Measurements from ENCODE around the gene IL23A. TPM values are rescaled to one million over a fixed set of nuclear protein-coding genes. Genes with fewer than 3 reads are reported as not detected.

Gene IL23A

GRCh38 chr12:56387152-56387736, 48.6 kb downstream of the IL23A start:
- H2BK12ac ChIP-seq (ENCODE audit: low read length), result no peak overlapping the region
- H3K14ac ChIP-seq (ENCODE audit: low read length), result no peak overlapping the region
- H4K8ac ChIP-seq (ENCODE audit: low read depth, low read length), result no peak overlapping the region
- no peak overlapping the region for H3K23ac ChIP-seq (ENCODE audit: low read depth, low read length, poor library complexity)
- H4K91ac ChIP-seq (ENCODE audit: low read depth, low read length, poor library complexity), result no peak overlapping the region
- H3K4me1 ChIP-seq (ENCODE audit: control insufficient read depth in 2 of 2, insufficient read depth in 1 of 2, low read depth in 1 of 2, low read length in 2 of 2), result peaks cover 2 to 5% of the 10 kb centered on the region in 2 donors
- H3K9me3 ChIP-seq (replicated peaks in 1 of 2; ENCODE audit: control insufficient read depth in 2 of 2, insufficient read depth in 1 of 2, low read depth in 1 of 2, low read length in 2 of 2), result no peaks in the 10 kb centered on the region
- no peak overlapping the region for H2BK120ac ChIP-seq (ENCODE audit: low read depth, low read length)
- H3K79me1 ChIP-seq (ENCODE audit: low read depth, low read length), result no peaks in the 10 kb centered on the region
- no peak overlapping the region for H2AK5ac ChIP-seq (ENCODE audit: low read depth, low read length)
- H3K4ac ChIP-seq (ENCODE audit: low read length), result no peak overlapping the region
- no peak overlapping the region for H3K9ac ChIP-seq (ENCODE audit: low read depth, low read length, poor library complexity)
- DNase-seq (ENCODE audit: low spot score), result no peak
- H3K4me3 ChIP-seq (ENCODE audit: low read length in 2 of 2), result no peak overlapping the region
- H2AFZ ChIP-seq (ENCODE audit: low read length), result peak overlapping the region; percentile 86
- no peak overlapping the region for H2BK15ac ChIP-seq (ENCODE audit: low read length)
- no peak overlapping the region for H3K4me2 ChIP-seq (ENCODE audit: insufficient read depth, low read length, poor library complexity, severe bottlenecking)
- H2BK5ac ChIP-seq (ENCODE audit: low read length), result no peak overlapping the region
- no peaks in the 10 kb centered on the region for H3K36me3 ChIP-seq (replicated peaks in 1 of 2; ENCODE audit: control insufficient read depth in 2 of 2, insufficient read depth in 2 of 2, low read length in 2 of 2)
- no peak overlapping the region for H3K27ac ChIP-seq (replicated peaks; ENCODE audit: low read length)
- peaks cover 0 to 4% (median 0%) of the 10 kb centered on the region in 3 experiments for H3K27me3 ChIP-seq (ENCODE audit: control insufficient read depth in 3 of 3, insufficient read depth in 3 of 3, low read depth in 1 of 3, low read length in 3 of 3)
- no CpG with 5 or more reads among the region's 7 CpGs for WGBS, 2 donors (ENCODE audit: extremely low coverage in 2 of 2, insufficient read length in 2 of 2, insufficient replicate concordance in 1 of 2)
- peak overlapping the region; percentile 17 for H3K18ac ChIP-seq (ENCODE audit: low read length)

- H3K4me3 ChIP-seq (ENCODE audit: low read length in 2 of 2), result no peak overlapping the region
- H3K9me3 ChIP-seq (replicated peaks in 1 of 2; ENCODE audit: control insufficient read depth in 2 of 2, insufficient read depth in 1 of 2, low read depth in 1 of 2, low read length in 2 of 2), result no peaks in the 10 kb centered on the region
- H3K9ac ChIP-seq (ENCODE audit: low read depth, low read length, poor library complexity), result no peak overlapping the region
- no peak overlapping the region for H2AK5ac ChIP-seq (ENCODE audit: low read depth, low read length)
- no peak overlapping the region for H2BK12ac ChIP-seq (ENCODE audit: low read length)
- no peak overlapping the region for H2BK5ac ChIP-seq (ENCODE audit: low read length)
- H3K14ac ChIP-seq (ENCODE audit: low read length), result no peak overlapping the region
- H3K27ac ChIP-seq (replicated peaks; ENCODE audit: low read length), result no peak overlapping the region
- H3K4me1 ChIP-seq (ENCODE audit: control insufficient read depth in 2 of 2, insufficient read depth in 1 of 2, low read depth in 1 of 2, low read length in 2 of 2), result peaks cover 2 to 5% of the 10 kb centered on the region in 2 donors
- H3K27me3 ChIP-seq (ENCODE audit: control insufficient read depth in 3 of 3, insufficient read depth in 3 of 3, low read depth in 1 of 3, low read length in 3 of 3), result no peaks in the 10 kb centered on the region
- DNase-seq (ENCODE audit: low spot score), result no peak
- H4K91ac ChIP-seq (ENCODE audit: low read depth, low read length, poor library complexity), result no peak overlapping the region
- no peak overlapping the region for H2BK15ac ChIP-seq (ENCODE audit: low read length)
- H3K36me3 ChIP-seq (replicated peaks in 1 of 2; ENCODE audit: control insufficient read depth in 2 of 2, insufficient read depth in 2 of 2, low read length in 2 of 2), result no peaks in the 10 kb centered on the region
- H3K4me2 ChIP-seq (ENCODE audit: insufficient read depth, low read length, poor library complexity, severe bottlenecking), result no peak overlapping the region
- no CpG with 5 or more reads among the region's 5 CpGs for WGBS, 2 donors (ENCODE audit: extremely low coverage in 2 of 2, insufficient read length in 2 of 2, insufficient replicate concordance in 1 of 2)
- no peak overlapping the region for H3K4ac ChIP-seq (ENCODE audit: low read length)
- no peak overlapping the region for H3K23ac ChIP-seq (ENCODE audit: low read depth, low read length, poor library complexity)
- H4K8ac ChIP-seq (ENCODE audit: low read depth, low read length), result no peak overlapping the region
- no peak overlapping the region for H3K18ac ChIP-seq (ENCODE audit: low read length)
- H3K79me1 ChIP-seq (ENCODE audit: low read depth, low read length), result no peaks in the 10 kb centered on the region
- no peak overlapping the region for H2AFZ ChIP-seq (ENCODE audit: low read length)
- H2BK120ac ChIP-seq (ENCODE audit: low read depth, low read length), result no peak overlapping the region
Measured at GRCh38 chr12:56389412-56389811, 50.7 kb downstream of the IL23A start.

Small RNA genes within 50 kb of the gene (small RNA-seq; reads per million reads assigned to genes)
- not detected for gene RNU7-40P (ENCODE audit: insufficient read depth)
